ENCODE measurements around the gene CHD6. TPM values are rescaled to one million over a fixed set of nuclear protein-coding genes. Genes with fewer than 3 reads are reported as not detected.

CHD6 gene
- 10 to 100 TPM; 51.1 to 56.2 TPM for total RNA-seq
- long read RNA-seq, donor 1, partial matches to known transcripts, result 5 of 5 reads
- long read RNA-seq, donor 1, other reads (novel, unspliced or antisense), result 0 of 5 reads
- long read RNA-seq, donor 2, partial matches to known transcripts, result 6 of 12 reads
- long read RNA-seq, donor 2, other reads (novel, unspliced or antisense), result 5 of 12 reads

GRCh38 chr20:41617902-41618806, at the start of gene CHD6:
Gene CHD6 (minus strand): TSS chr20:41618377. CDS start chr20:41551337, 67,040 bp downstream.
- intact Hi-C loops (cut with DNase I), result no loop called here
- DNase-seq (ENCODE audit: low spot score), result peak; percentile 100

DNA sequence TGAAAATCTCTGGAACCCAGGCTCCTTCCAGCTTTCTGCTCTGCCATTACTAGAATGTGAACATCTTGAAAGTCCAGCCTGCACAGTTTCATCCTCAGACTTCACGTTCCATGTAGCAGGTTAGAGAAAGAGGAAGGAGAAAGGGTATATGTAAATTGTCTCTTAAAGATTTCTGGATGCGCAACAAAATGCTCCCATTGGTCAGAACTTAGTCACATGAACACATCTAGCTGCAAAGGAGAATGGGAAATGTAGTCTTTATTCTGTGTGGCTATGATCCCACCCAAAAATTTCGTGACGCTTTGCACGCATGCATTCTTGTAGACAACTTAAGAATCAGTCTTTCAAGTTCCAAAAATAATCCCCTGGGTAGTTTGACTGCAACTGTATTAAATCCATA, 46.4 kb upstream of the CHD6 start:
- intact Hi-C loops (cut with DNase I), result no loop called here
- no peak for DNase-seq (ENCODE audit: low spot score)

- intact Hi-C loops (cut with DNase I), result no loop called here
Observed at GRCh38 chr20:41657655-41658054, 39.5 kb upstream of the CHD6 start.

GRCh38 chr20:41655962-41656618, 37.9 kb upstream of the CHD6 start:
- intact Hi-C loops (cut with DNase I), result no loop called here
- DNase-seq (ENCODE audit: low spot score), result no peak

More at GRCh38 chr20:41657655-41658054, 39.5 kb upstream of the CHD6 start:
- DNase-seq (ENCODE audit: low spot score), result no peak

DNA sequence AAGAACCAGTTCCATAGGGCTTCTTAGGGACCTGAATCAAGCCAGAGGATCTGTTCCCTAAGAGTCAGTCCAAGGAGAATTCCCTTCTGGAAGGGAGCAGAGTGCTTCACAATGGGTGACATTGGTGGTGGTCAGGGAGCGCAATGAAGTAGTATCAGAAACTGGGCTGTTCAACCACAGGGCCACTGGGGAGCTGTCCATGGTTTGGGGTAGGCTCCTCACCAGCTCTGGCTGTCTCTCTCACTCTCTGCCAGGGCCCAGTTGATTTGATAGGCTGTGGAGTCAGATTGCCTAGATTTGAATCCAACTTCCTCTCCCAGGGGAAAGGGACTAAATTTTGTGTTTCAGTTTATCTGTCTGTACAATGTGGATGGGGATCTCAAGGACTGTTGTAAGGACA, 36.7 kb upstream of the CHD6 start:
- intact Hi-C loops (cut with DNase I), result no loop called here
- no peak for DNase-seq (ENCODE audit: low spot score)

DNA sequence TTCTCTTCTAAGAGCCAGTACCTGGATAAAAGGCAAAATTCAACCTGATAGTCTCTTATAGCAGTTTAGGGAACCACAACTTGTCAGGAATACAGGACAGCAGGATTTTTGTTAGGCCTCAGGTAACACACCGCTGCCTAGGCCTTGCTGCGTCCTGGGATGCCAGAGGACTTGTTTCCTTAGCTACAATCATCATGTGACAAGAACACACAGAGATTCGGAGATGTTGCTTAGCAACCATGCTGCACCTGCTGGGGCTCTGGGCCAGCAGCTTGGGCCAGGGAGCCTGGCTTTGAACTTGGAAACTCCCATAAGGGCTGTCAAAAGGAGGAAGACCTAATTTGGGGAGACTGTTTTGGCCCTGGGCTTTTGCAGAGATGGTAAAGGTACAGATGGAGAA, 36.1 kb upstream of the CHD6 start:
- no peak for DNase-seq (ENCODE audit: low spot score)
- intact Hi-C loops (cut with DNase I), result no loop called here

DNA sequence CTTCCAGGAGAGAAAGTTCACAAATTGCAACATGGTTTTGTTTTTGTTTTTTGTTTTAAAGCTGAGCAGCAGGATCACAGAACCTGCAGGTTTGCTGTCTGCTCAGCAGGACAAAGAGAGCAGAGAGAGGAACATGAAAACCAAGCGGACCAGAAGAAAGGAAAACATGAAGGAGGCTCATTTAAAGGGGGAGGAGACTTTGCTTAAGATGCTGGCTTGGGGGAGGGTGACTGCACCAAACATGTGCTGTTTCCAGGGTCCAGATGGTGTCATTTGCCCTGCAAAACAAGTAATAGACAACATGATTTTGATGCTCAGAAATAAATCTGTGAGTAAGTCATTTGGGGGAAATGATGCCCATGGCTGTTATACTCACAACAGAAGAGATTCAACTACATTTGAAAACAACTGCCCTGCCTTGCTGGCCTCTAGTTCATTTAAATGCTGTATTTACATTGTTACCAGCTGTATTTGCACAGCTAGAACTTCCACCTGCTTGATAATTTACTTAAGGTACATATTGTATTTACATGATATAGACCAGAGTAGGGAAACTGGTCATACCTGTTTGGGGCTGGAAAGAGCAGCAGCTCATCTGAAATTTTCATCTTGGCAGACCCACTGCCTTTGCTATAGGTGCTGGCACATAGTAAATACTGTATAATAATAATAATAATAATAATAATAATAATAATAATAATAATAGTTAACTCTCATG, 32.2 kb upstream of the CHD6 start:
- intact Hi-C loops (cut with DNase I), result no loop called here
- no peak for DNase-seq (ENCODE audit: low spot score)

DNA sequence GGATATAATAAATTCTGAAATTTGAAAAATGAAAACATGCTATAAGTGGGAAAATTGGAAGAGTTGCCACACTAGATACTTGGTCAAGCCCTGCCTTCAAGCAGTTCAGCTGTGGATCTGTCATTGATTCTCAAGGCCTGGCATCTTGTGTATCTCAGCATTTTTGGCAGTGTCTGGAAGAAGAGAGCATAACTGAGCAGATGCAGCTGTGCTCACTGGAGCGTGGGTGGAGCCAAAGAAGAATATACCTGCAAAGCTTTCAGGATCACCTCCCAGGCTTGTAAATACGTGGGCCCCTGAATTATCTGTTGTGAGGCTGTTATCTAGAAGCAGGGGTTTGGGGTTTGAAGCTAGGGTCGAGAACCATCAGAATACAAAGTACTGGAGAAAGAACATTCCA, 31.3 kb upstream of the CHD6 start:
- no peak for DNase-seq (ENCODE audit: low spot score)
- intact Hi-C loops (cut with DNase I), result no loop called here

DNA sequence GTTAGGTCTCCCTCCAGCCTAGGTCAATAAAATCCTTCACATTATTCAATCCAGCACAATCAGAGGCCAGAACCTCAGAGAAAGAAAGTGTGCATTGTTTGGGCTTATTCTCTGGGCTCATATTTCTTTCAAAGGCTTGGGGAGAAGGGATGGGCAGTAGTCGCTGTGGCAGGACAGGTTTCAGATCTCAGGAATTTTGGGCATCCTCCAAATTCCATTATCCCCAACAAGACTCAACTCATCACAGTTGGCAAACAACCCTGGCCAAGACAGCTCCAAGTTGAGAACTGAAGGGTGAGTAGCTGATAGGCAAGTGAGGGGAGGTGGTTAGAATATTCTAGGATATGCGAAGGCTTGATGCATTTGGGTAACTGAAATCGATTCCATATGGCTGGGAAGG, 27.2 kb upstream of the CHD6 start:
- intact Hi-C loops (cut with DNase I), result no loop called here
- no peak for DNase-seq (ENCODE audit: low spot score)

DNA sequence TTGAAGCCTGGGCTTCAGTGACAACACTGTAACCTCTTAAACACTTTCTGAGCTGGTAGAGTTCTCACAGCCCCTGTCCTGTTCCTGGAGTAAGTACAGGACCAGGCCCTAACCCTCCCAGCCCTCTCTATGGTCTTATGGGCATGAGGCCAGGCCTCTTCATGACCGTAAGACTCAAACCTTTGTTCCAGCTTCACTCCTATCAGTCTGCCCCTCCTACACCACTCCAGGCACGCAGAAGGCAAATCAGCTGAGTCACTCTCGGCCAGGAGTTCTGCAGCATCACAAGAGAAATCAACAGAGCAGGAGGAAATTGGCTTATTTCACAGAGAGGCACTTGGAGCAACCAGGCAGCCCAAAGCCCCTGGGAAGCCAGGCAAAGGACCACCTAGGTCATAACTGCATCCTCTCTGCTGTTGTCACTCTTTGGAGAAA, 25.3 kb upstream of the CHD6 start:
- intact Hi-C loops (cut with DNase I), result no loop called here
- DNase-seq (ENCODE audit: low spot score), result no peak

DNA sequence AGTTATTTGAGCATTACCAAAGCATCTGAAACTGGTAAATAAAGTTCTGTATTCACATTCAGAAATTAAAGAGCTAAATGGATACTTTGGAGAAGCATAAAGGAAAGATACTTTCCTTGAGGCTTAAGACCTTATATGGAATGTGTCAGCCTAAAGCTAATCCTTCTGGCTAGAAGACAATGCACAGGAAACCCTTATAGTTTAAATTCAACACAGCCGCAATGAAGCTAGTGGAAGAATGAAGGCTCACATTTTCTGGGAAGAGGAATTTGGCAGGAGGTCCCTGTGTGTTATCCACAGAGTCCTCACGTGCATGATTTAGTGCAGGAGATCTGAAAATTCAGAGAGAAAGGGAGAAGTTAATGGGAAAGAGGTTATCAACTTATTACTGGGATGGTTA, 21.5 kb upstream of the CHD6 start:
- no peak for DNase-seq (ENCODE audit: low spot score)
- intact Hi-C loops (cut with DNase I), result no loop called here

DNA sequence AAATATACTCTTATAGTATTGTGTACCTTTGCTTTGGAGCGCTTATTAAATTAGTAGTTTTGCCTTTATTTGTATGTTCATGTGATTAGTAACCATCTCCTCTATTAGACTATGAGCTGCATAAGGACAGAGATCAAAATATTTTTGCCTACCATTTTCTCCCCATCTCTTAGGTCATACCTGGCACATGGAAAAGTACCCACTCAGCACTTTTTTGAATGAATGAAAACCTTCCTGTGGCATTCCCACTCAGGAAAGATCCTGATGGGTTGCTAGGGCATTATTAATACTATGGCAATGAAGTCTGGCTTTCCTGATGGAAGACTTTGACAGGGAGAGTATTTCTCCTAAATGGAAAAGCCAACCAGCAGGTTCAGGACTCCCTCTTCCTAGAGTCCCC, 20.3 kb upstream of the CHD6 start:
- DNase-seq (ENCODE audit: low spot score), result no peak
- intact Hi-C loops (cut with DNase I), result no loop called here

GRCh38 chr20:41635158-41635557, 17.0 kb upstream of the CHD6 start:
- intact Hi-C loops (cut with DNase I), result no loop called here
- DNase-seq (ENCODE audit: low spot score), result no peak

DNA sequence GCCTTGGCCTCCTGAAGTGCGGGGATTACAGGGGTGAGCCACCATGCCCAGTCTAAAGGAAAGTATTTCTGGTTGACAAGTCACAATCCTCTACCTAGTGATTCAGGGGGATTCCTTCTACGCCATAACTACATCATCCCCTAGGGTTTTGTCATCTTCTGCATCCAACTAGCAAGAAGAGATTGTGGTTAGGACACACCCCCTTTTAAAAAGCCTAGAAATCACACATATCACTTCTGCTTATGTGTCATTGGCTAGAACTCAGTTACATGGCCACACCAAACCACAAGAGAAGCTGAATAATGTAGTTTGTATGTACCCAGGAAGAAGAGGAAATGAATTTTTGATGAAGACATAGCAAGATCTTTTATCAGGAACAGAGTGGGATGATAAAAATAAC, 14.7 kb upstream of the CHD6 start:
- no peak for DNase-seq (ENCODE audit: low spot score)
- intact Hi-C loops (cut with DNase I), result no loop called here

GRCh38 chr20:41631826-41632225, 13.6 kb upstream of the CHD6 start:
- DNase-seq (ENCODE audit: low spot score), result peak; percentile 87
- intact Hi-C loops (cut with DNase I), result no loop called here

GRCh38 chr20:41630846-41631245, 12.7 kb upstream of the CHD6 start:
- intact Hi-C loops (cut with DNase I), result no loop called here
- DNase-seq (ENCODE audit: low spot score), result no peak

DNA sequence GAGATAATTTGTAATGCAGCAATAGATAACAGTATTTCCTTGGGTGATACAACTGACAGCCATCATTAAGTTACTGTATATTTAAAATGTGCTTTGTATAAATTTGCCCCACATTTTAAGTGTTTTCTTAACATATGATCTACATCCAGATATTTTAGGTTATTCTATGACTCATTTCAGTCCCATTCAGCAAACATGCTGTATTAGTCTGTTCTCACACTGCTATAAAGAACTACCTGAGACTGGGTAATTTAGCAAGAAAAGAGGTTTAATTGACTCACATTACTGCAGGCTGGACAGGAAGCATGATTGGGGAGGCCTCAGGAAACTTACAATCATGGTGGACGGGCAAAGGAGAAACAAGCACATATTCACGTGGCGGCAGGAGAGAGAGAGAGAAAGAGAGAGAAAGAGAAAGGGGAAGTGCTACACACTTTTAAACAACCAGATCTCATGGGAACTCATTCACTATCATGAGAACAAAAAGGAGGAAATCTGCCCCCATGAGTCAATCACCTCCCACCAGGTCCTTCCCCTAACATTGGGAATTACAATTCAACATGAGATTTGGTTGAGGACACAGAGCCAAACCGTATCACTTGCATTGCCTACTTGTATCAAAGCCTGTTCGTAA, 9.6 kb upstream of the CHD6 start:
- no peak for DNase-seq (ENCODE audit: low spot score)
- intact Hi-C loops (cut with DNase I), result no loop called here

GRCh38 chr20:41627001-41627495, 8.9 kb upstream of the CHD6 start:
- intact Hi-C loops (cut with DNase I), result no loop called here
- DNase-seq (ENCODE audit: low spot score), result no peak
